ENCODE data around the gene HIPK3. TPM values are rescaled to one million over a fixed set of nuclear protein-coding genes. Genes with fewer than 3 reads are reported as not detected.
A peak's percentile ranks its signal among the peaks of the same experiment; 100 is the strongest.
"Not testable (repeated sequence)": the region's sequence is repeated elsewhere in the genome, so short reads cannot be mapped to it uniquely, and the experiment has no call there.

Gene HIPK3
- total RNA-seq, 4 donors from 2014 or later: 244 to 362 (median 344) TPM

DNA sequence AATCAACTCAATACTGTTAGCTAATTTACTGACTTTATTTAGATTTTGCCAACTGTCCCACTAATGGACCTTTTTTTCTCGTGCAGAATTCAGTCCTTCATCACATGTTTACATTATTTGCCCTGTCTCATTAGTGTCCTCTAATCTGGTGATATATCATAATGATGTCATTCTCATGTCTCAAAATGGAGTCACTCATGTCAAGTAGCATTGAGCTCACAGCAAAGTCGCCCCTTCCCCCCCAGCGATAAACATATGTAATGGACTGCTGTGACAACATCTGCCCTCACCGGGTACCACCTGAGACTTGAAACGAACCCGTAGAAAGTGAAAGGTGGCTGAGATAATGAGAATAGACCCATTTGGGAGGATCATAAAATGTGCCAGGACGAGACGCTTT, 37.6 kb downstream of the HIPK3 start:
- no peaks in the 10 kb centered on the region for H3K27me3 ChIP-seq
- no peak for DNase-seq (ENCODE audit: extremely low spot score)
- TF ChIP-seq POLR2AphosphoS5 (IDR thresholded peaks at IDR 0.05) (no peak), EP300 (IDR thresholded peaks at IDR 0.05) (no peak), POLR2A (IDR thresholded peaks at IDR 0.05; ENCODE audit: low read depth) (no peak)
- TF ChIP-seq, protein P1, sequence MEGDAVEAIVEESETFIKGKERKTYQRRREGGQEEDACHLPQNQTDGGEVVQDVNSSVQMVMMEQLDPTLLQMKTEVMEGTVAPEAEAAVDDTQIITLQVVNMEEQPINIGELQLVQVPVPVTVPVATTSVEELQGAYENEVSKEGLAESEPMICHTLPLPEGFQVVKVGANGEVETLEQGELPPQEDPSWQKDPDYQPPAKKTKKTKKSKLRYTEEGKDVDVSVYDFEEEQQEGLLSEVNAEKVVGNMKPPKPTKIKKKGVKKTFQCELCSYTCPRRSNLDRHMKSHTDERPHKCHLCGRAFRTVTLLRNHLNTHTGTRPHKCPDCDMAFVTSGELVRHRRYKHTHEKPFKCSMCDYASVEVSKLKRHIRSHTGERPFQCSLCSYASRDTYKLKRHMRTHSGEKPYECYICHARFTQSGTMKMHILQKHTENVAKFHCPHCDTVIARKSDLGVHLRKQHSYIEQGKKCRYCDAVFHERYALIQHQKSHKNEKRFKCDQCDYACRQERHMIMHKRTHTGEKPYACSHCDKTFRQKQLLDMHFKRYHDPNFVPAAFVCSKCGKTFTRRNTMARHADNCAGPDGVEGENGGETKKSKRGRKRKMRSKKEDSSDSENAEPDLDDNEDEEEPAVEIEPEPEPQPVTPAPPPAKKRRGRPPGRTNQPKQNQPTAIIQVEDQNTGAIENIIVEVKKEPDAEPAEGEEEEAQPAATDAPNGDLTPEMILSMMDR (IDR thresholded peaks at IDR 0.05): no peak
- intact Hi-C loops (cut with DNase I): no loop called here
- H3K4me3 ChIP-seq: no peak overlapping the region
- H3K9me3 ChIP-seq: no peaks in the 10 kb centered on the region
- H3K4me1 ChIP-seq: peaks cover 54 to 74% (median 70%) of the 10 kb centered on the region in 4 donors
- peaks cover 0 to 17% (median 3%) of the 10 kb centered on the region in 4 donors for H3K36me3 ChIP-seq
- WGBS: 82% methylated on average over 8 of the region's 8 CpGs
- H3K27ac ChIP-seq (replicated peaks in 1 of 4): peak overlapping the region in 2 of 4 donors; percentile 1 to 32

DNA sequence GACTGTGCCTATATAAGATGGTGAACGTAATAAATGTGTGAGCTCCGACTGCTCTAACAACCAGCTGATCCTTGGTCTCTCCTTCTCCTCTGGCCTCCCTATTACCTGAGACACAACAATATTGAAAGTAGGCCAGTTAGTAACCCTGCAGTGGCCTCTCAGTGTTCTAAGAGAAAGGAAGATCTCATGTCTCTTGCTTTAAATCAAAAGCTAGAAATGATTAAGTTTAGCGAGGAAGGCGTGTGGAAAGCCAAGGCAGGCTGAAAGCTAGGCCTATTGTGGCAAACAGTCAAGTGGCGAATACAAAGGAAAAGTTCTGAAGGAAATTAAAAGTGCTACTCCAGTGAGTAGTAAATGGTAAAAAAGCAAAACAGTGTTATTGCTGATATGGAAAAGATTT, 39.5 kb downstream of the HIPK3 start:
- Histone ChIP-seq H3K4me3 (no peak overlapping the region), H3K27me3 (no peaks in the 10 kb centered on the region), H3K9me3 (no peaks in the 10 kb centered on the region), H3K4me1 (peaks cover 41 to 73% (median 67%) of the 10 kb centered on the region in 4 donors), H3K36me3 (peaks cover 0 to 17% (median 5%) of the 10 kb centered on the region in 4 donors), H3K27ac (replicated peaks in 1 of 4) (no peak overlapping the region)
- intact Hi-C loops (cut with DNase I): no loop called here
- no peak for DNase-seq (ENCODE audit: extremely low spot score)
- 83% methylated on average over 5 of the region's 5 CpGs for WGBS
- TF ChIP-seq POLR2A (IDR thresholded peaks at IDR 0.05; ENCODE audit: low read depth) (no peak), POLR2AphosphoS5 (IDR thresholded peaks at IDR 0.05) (no peak), EP300 (IDR thresholded peaks at IDR 0.05) (no peak)
- TF ChIP-seq, protein P1 (IDR thresholded peaks at IDR 0.05): no peak

DNA sequence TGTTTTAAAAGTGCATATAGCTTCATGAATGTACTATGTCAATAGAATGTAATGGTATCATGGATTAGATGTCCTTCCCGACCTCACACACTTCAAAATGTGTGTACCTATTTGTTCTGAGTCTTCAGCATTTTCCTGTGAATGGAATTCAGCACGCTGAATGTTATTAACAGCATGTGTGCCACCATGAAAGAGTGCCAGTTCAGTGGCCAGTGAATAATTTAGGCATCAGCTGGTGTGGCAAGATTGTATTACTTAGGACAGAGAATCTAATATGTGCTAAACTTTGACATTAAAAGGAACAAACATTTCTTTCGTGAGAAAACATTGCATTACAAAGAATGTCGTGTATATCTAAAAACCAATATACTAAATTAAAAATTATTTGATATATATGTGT, 46.4 kb downstream of the HIPK3 start:
- intact Hi-C loops (cut with DNase I): no loop called here
- whole genome bisulfite sequencing: 85% methylated on average over 4 of the region's 4 CpGs

DNA sequence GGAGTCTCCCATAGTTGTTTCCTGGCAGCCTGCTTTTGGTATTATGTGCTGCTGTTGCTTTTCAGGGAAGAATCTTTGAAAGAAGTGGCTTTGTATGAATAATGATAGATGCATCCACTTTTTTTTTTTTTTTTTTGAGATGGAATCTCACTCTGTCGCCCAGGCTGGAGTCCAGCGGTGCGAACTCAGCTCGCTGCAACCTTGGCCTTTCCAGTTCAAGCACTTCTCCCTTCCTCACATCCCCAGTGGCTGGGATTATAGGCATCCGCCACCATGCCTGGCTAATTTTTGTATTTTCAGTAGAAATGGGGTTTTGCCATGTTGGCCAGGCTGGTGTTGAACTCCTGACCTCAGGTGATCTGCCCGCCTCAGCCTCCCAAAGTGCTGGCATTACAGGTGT, 49.6 kb downstream of the HIPK3 start:
- H3K27ac ChIP-seq (replicated peaks in 1 of 4); intact Hi-C loops (cut with DNase I); H3K4me3 ChIP-seq; DNase-seq (ENCODE audit: extremely low spot score); H3K36me3 ChIP-seq; H3K9me3 ChIP-seq; H3K27me3 ChIP-seq: not testable (repeated sequence)
- WGBS: 96% methylated on average over 6 of the region's 6 CpGs
- H3K4me1 ChIP-seq: peaks cover 31 to 82% (median 71%) of the 10 kb centered on the region in 4 donors

More for the DNA sequence above, 46.4 kb downstream of the HIPK3 start:
- TF ChIP-seq, protein P1 (IDR thresholded peaks at IDR 0.05): no peak
- TF ChIP-seq POLR2A (IDR thresholded peaks at IDR 0.05; ENCODE audit: low read depth) (no peak), EP300 (IDR thresholded peaks at IDR 0.05) (no peak), POLR2AphosphoS5 (IDR thresholded peaks at IDR 0.05) (no peak)
- H3K4me3 ChIP-seq: no peak overlapping the region
- H3K27me3 ChIP-seq: no peaks in the 10 kb centered on the region
- H3K27ac ChIP-seq (replicated peaks in 1 of 4): no peak overlapping the region
- H3K36me3 ChIP-seq: peaks cover 0 to 7% (median 2%) of the 10 kb centered on the region in 4 donors
- peaks cover 28 to 79% (median 71%) of the 10 kb centered on the region in 4 donors for H3K4me1 ChIP-seq
- no peaks in the 10 kb centered on the region for H3K9me3 ChIP-seq
- DNase-seq (ENCODE audit: extremely low spot score): no peak

DNA sequence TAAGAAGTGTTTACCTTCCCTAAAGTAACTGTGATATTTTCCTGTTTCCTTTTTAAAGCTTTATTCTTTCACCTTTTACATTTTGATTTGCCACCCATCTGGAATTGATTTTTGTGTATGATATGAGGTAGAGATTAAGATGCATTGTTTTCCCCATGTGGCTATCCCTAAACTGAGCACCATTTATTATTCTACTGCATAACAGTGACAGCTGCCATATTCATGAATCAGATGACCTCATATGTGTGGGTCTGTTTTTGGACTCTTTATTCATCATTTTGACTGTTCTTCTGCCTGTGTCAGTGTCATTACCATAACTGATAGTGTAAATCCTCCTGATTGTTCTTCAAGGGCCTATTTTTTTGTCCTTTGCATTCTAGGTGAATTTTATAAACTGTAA, 50.8 kb downstream of the HIPK3 start:
- H3K36me3 ChIP-seq: peaks cover 0 to 5% (median 0%) of the 10 kb centered on the region in 4 donors
- H3K4me3 ChIP-seq: no peak overlapping the region
- intact Hi-C loops (cut with DNase I): no loop called here
- no peak for DNase-seq (ENCODE audit: extremely low spot score)
- H3K27me3 ChIP-seq: no peaks in the 10 kb centered on the region
- no peak overlapping the region for H3K27ac ChIP-seq (replicated peaks in 1 of 4)
- TF ChIP-seq EP300 (IDR thresholded peaks at IDR 0.05) (no peak), POLR2A (IDR thresholded peaks at IDR 0.05; ENCODE audit: low read depth) (no peak), POLR2AphosphoS5 (IDR thresholded peaks at IDR 0.05) (no peak)
- TF ChIP-seq, protein P1 (IDR thresholded peaks at IDR 0.05): no peak
- peaks cover 31 to 83% (median 71%) of the 10 kb centered on the region in 4 donors for H3K4me1 ChIP-seq
- no peaks in the 10 kb centered on the region for H3K9me3 ChIP-seq

All from esophagus muscularis mucosa (tissue), 4 donors.